HCT116 (cell line): ENCODE data around the gene PEX10. TPM values are rescaled to one million over a fixed set of nuclear protein-coding genes. Genes with fewer than 3 reads are reported as not detected.

ENCODE experiments used
- ATAC-seq: fragments of 200-7000 bp; cut with Tn5 transposase; 2 replicates; pipeline ENCODE4 v1.9.1; 2020; ENCODE audit warnings: mild to moderate bottlenecking, moderate library complexity
- BruUV-seq: library from RNA; stranded (reverse); fragments of 400-500 nt; replicated peaks from 2 replicates; lab custom pipeline; 2021; lab: Mats Ljungman, UMichigan
- CTCF ChIA-PET: fragments of 300-600 bp; sonication (Branson Sonifier 250); formaldehyde crosslinking; loops from one replicate; lab custom pipeline; 2021; ENCODE audit warnings: antibody characterized with exemption; lab: Charles Lee
- POLR2A ChIA-PET: fragments of 300-600, 350-600 bp; sonication (Branson Sonifier 250); formaldehyde crosslinking; loops from one replicate; lab custom pipeline; 2021; ENCODE audit warnings: antibody characterized with exemption; lab: Charles Lee
- RAD21 ChIA-PET, 2 experiments: fragments of 300-600 bp; sonication (Branson Sonifier 250); formaldehyde crosslinking; loops; one replicate each; lab custom pipeline; 2023; ENCODE audit warnings: low total read pairs in 2 of 2; ENCODE audit not compliant: uncharacterized antibody in 2 of 2, unreplicated experiment in 2 of 2, low non-redundant PET in 1 of 2; lab: Charles Lee
- DNase-seq: peaks from one replicate; pipeline ENCODE4 v3.0.0-alpha.2; 2010; ENCODE audit warnings: low read depth, low spot score
- H2AFZ ChIP-seq: fragments of 200-600 bp; shearing (Covaris generic), sonication (generic); 2 replicates; pipeline ENCODE4 v1.6.1; 2017; ENCODE audit warnings: low read depth, mixed run types, mixed read lengths, antibody characterized with exemption, low read length; ENCODE audit not compliant: poor library complexity, severe bottlenecking
- H3K27ac ChIP-seq: 2 replicates; pipeline ENCODE4 v1.5.1; 2012; ENCODE audit warnings: low read depth, low read length
- H3K27me3 ChIP-seq: fragments of 200-600 bp; sonication (generic); 2 replicates; pipeline ENCODE4 v1.6.1; 2016; ENCODE audit warnings: mixed run types, low read length, mixed read lengths; ENCODE audit not compliant: insufficient read depth
- H3K36me3 ChIP-seq, 2 experiments: fragments of 200-500 bp in 1 of 2; fragments of 200-600 bp in 1 of 2; sonication (Bioruptor generic) in 1 of 2; sonication (generic) in 1 of 2; 2 replicates each; pipeline versions ENCODE4 v1.5.1 to v1.6.1; 2014 to 2016; ENCODE audit warnings: low read length in 2 of 2, inconsistent platforms in 1 of 2, mixed read lengths in 1 of 2, mixed run types in 1 of 2; ENCODE audit not compliant: insufficient read depth in 2 of 2, control insufficient read depth in 1 of 2
- H3K4me1 ChIP-seq, 2 experiments: fragments of 200-600 bp in 1 of 2; sonication (generic) in 1 of 2; 2 replicates each; pipeline versions ENCODE4 v1.5.1 to v1.6.1; 2012 to 2017; ENCODE audit warnings: low read length in 2 of 2, inconsistent platforms in 1 of 2, mild to moderate bottlenecking in 1 of 2, mixed read lengths in 1 of 2, mixed run types in 1 of 2, moderate library complexity in 1 of 2; ENCODE audit not compliant: insufficient read depth in 2 of 2, control insufficient read depth in 1 of 2
- H3K4me2 ChIP-seq: fragments of 200-600 bp; sonication (generic); 2 replicates; pipeline ENCODE4 v1.6.1; 2017; ENCODE audit warnings: mixed run types, low read length, mixed read lengths
- H3K4me3 ChIP-seq, 2 experiments: fragments of 200-600 bp in 1 of 2; sonication (generic) in 1 of 2; replicated peaks in 1 of 2; 2 replicates each; pipeline ENCODE4 v1.5.1; 2011 to 2016; ENCODE audit warnings: low read length in 2 of 2, control low read depth in 1 of 2, low read depth in 1 of 2, mild to moderate bottlenecking in 1 of 2, mixed read lengths in 1 of 2, mixed run types in 1 of 2
- H3K79me2 ChIP-seq: fragments of 200-600 bp; sonication (generic); 2 replicates; pipeline ENCODE4 v1.6.1; 2017; ENCODE audit warnings: mild to moderate bottlenecking, mixed run types, low read length, moderate library complexity, mixed read lengths; ENCODE audit not compliant: insufficient read depth
- H3K9ac ChIP-seq: fragments of 200-600 bp; sonication (generic); 2 replicates; pipeline ENCODE4 v1.6.1; 2016; ENCODE audit warnings: low read length, mixed read lengths
- H3K9me2 ChIP-seq: fragments of 200-600 bp; sonication (generic), shearing (Covaris generic); 2 replicates; pipeline ENCODE4 v1.6.1; 2017; ENCODE audit warnings: mixed run types, mild to moderate bottlenecking, moderate library complexity; ENCODE audit not compliant: insufficient read depth
- H3K9me3 ChIP-seq, 2 experiments: fragments of 200-500 bp in 1 of 2; fragments of 200-600 bp in 1 of 2; sonication (Bioruptor generic) in 1 of 2; sonication (generic) in 1 of 2; 2 replicates each; pipeline ENCODE4 v1.6.1; 2014 to 2017; ENCODE audit warnings: low read length in 2 of 2, mixed read lengths in 2 of 2, inconsistent platforms in 1 of 2, low read depth in 1 of 2, mild to moderate bottlenecking in 1 of 2, mixed run types in 1 of 2, moderate library complexity in 1 of 2; ENCODE audit not compliant: control insufficient read depth in 1 of 2, insufficient read depth in 1 of 2
- H4K20me1 ChIP-seq: fragments of 200-600 bp; sonication (generic), shearing (Covaris generic); 2 replicates; pipeline ENCODE4 v1.6.1; 2017; ENCODE audit warnings: mixed run types, mild to moderate bottlenecking, moderate library complexity; ENCODE audit not compliant: insufficient read depth
- EGR1 ChIP-seq: IDR thresholded peaks from 2 replicates; pipeline ENCODE4 v1.6.1; 2012; ENCODE audit warnings: low read depth
- intact Hi-C: fragments of 100-400 bp; cut with micrococcal nuclease; formaldehyde crosslinking; loops from 2 replicates; pipeline ENCODE4 v1.10.0; 2022
- total RNA-seq: library from RNA; stranded (reverse); gene quantifications from one replicate; pipeline ENCODE4 v1.2.1, GENCODE V29; 2021; ENCODE audit not compliant: unreplicated experiment

PEX10 gene
- total RNA-seq, 1 experiment from 2014 or later: 27.9 TPM

GRCh38 chr1:2354511-2355372 is 57.6 kb downstream of the PEX10 start:
- Histone ChIP-seq H4K20me1 (no peaks in the 10 kb centered on the region), H3K4me2 (no peak overlapping the region), H3K4me1 (no peaks in the 10 kb centered on the region), H3K27me3 (no peaks in the 10 kb centered on the region), H3K36me3 (no peaks in the 10 kb centered on the region), H3K9me3 (no peaks in the 10 kb centered on the region), H3K4me3 (no peak overlapping the region), H2AFZ (no peak overlapping the region), H3K9ac (no peak overlapping the region), H3K9me2 (no peaks in the 10 kb centered on the region), H3K79me2 (no peaks in the 10 kb centered on the region), H3K27ac (no peak overlapping the region)
- no peak for ATAC-seq
- DNase-seq: no peak
- ChIA-PET POLR2A (no interaction called here), RAD21 (no interaction called here), CTCF (no interaction called here)
- BruUV-seq: no TSS peak
- intact Hi-C loops: no loop called here
- no peak for TF ChIP-seq EGR1

Other genes starting within 250 kb of the PEX10 start
- 112 TPM for gene FAAP20, start 217.8 kb downstream of the PEX10 start, total RNA-seq
- 56.2 TPM for gene SKI, start 184.2 kb downstream of the PEX10 start, total RNA-seq
- gene MORN1, start 21.0 kb downstream of the PEX10 start, total RNA-seq: 21.4 TPM
- 155 TPM for gene RER1, start 20.7 kb downstream of the PEX10 start, total RNA-seq
- gene PLCH2, start 63.7 kb upstream of the PEX10 start, total RNA-seq: 2.0 TPM
- gene PANK4, start 114.0 kb upstream of the PEX10 start, total RNA-seq: 38.5 TPM
- gene HES5, start 117.7 kb upstream of the PEX10 start, total RNA-seq: not detected
- gene TNFRSF14, start 143.8 kb upstream of the PEX10 start, total RNA-seq: 0.66 TPM
- gene PRXL2B, start 174.2 kb upstream of the PEX10 start, total RNA-seq: 32.2 TPM
- 2.7 TPM for gene MMEL1, start 220.5 kb upstream of the PEX10 start, total RNA-seq